BLaER1 treated with 17β-estradiol and CSF1 and Interleukin-3, amounts not matched to agents 10 nM and 100 nM (cell line): ENCODE measurements around the gene FOXJ3.

Experiments used
- H3K27ac ChIP-seq, 11 experiments: shearing (Covaris generic); formaldehyde crosslinking; 2 replicates each; pipeline ENCODE4 v1.8.1; 2022
- H3K27me3 ChIP-seq, 11 experiments: shearing (Covaris generic); formaldehyde crosslinking; 2 replicates each; pipeline ENCODE4 v1.8.1; 2022
- H3K36me3 ChIP-seq, 11 experiments: shearing (Covaris generic); formaldehyde crosslinking; 2 replicates each; pipeline ENCODE4 v1.8.1; 2022
- H3K4me1 ChIP-seq, 10 experiments: shearing (Covaris generic); formaldehyde crosslinking; 2 replicates each; pipeline ENCODE4 v1.8.1; 2022
- H3K4me2 ChIP-seq, 11 experiments: shearing (Covaris generic); formaldehyde crosslinking; 2 replicates each; pipeline ENCODE4 v1.8.1; 2022
- H3K4me3 ChIP-seq, 10 experiments: shearing (Covaris generic); formaldehyde crosslinking; 2 replicates each; pipeline ENCODE4 v1.8.1; 2022
- H3K9ac ChIP-seq, 11 experiments: shearing (Covaris generic); formaldehyde crosslinking; 2 replicates each; pipeline ENCODE4 v1.8.1; 2022
- H3K9me3 ChIP-seq, 11 experiments: shearing (Covaris generic); formaldehyde crosslinking; replicated peaks in 1 of 11; 2 replicates each; pipeline ENCODE4 v1.8.1; 2022
- H4K20me1 ChIP-seq, 11 experiments: shearing (Covaris generic); formaldehyde crosslinking; 2 replicates each; pipeline ENCODE4 v1.8.1; 2022
- Cebpa-rat ChIP-seq, 11 experiments: shearing (Covaris generic); IDR thresholded peaks; 2 replicates each; pipeline ENCODE4 v1.8.1; 2022

The FOXJ3 gene

GRCh38 chr1:42165511-42166210 lies 169.4 kb downstream of the FOXJ3 start:
- Histone ChIP-seq H3K27me3 (no peaks in the 10 kb centered on the region), H3K4me2 (no peak overlapping the region), H3K36me3 (no peaks in the 10 kb centered on the region), H3K4me3 (no peak overlapping the region), H3K4me1 (peaks cover 0 to 28% (median 10%) of the 10 kb centered on the region in 10 experiments; a peak in 14 of 20 replicates), H3K27ac (no peak overlapping the region), H4K20me1 (no peaks in the 10 kb centered on the region; a peak in 1 of 22 replicates), H3K9me3 (peaks cover 7 to 13% (median 10%) of the 10 kb centered on the region in 11 experiments), H3K9ac (no peak overlapping the region)
- no peak for TF ChIP-seq Cebpa-rat (IDR thresholded peaks at IDR 0.05)

GRCh38 chr1:42164551-42165420 lies 170.2 kb downstream of the FOXJ3 start, which contains the start of gene GUCA2A:
TSS of gene GUCA2A (minus strand) at chr1:42164745. CDS start at chr1:42164712, 33 bp downstream.
- no peak within 1 kb of the TSS for H3K4me3 ChIP-seq
- H3K4me2 ChIP-seq, result no peak within 1 kb of the TSS

DNA sequence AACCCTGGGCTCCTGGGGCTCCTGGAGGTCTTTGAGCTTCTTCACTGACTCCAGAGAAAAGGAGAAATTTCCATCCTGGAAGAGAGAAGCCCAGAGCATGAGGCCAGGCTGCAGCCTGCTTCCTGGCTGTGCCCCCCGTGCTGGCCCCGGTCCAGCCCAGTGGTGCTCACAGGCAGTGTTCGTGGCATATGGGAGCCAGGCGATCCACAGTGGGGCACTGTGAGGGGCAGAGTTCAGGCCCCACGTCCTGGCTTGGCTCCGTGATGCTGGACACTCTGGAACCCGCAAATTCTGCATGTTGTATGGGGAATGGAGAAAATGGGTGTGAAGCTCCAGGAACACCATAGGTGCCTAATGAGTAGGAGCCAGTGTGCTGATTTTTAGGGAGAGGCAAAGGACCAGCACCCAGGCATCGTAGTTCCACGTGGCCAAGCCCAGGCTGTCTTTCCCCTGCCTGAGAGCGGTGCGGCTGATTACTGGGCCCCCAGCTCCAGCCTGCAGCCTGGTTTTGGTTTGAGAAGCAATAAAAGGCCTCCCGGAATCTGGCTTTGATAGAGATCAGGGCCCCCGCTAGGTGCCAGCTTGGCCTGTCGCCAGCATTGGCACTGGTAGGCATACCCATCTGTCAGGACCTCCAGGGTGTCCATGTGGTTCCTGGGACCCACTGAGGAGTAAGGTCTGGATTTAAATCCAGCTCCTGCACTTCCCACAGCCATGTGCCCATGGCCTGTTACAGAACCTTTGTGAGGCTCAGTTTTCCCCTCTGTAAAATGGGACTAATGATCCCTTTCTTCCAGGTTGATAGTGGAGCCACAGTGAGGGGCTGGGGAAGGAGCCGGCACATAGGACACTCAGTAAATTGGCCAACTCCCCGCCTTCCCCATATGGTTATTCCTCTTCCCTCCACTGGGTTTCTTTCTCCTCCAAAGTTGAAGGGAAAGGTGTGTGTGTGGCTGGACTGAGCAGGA lies 171.2 kb downstream of the FOXJ3 start:
- no peaks in the 10 kb centered on the region for H3K27me3 ChIP-seq
- H3K36me3 ChIP-seq, result no peaks in the 10 kb centered on the region
- H4K20me1 ChIP-seq, result no peaks in the 10 kb centered on the region
- peaks cover 12 to 17% (median 15%) of the 10 kb centered on the region in 11 experiments for H3K9me3 ChIP-seq
- H3K4me1 ChIP-seq, result peaks cover 0 to 27% (median 9%) of the 10 kb centered on the region in 10 experiments; a peak in 12 of 20 replicates
- H3K4me3 ChIP-seq, result no peak overlapping the region
- TF ChIP-seq Cebpa-rat (IDR thresholded peaks at IDR 0.05), result no peak
- H3K9ac ChIP-seq, result no peak overlapping the region
- no peak overlapping the region for H3K4me2 ChIP-seq
- no peak overlapping the region for H3K27ac ChIP-seq

More at GRCh38 chr1:42164551-42165420, 170.2 kb downstream of the FOXJ3 start, which contains the start of gene GUCA2A:
- H3K9ac ChIP-seq, result no peak within 1 kb of the TSS
- H4K20me1 ChIP-seq, result no peaks in the 10 kb centered on the region
- H3K4me1 ChIP-seq, result peaks cover 0 to 27% (median 9%) of the 10 kb centered on the region in 10 experiments; a peak in 12 of 20 replicates
- H3K36me3 ChIP-seq, result no peaks in the 10 kb centered on the region
- no peak within 1 kb of the TSS for H3K27ac ChIP-seq
- H3K9me3 ChIP-seq, result peaks cover 11 to 17% (median 15%) of the 10 kb centered on the region in 11 experiments
- no peaks in the 10 kb centered on the region for H3K27me3 ChIP-seq
- no peak for TF ChIP-seq Cebpa-rat (IDR thresholded peaks at IDR 0.05)

- Histone ChIP-seq H3K4me2 (no peak overlapping the region), H3K4me1 (peaks cover 0 to 21% (median 7%) of the 10 kb centered on the region in 10 experiments; a peak in 12 of 20 replicates), H3K9ac (no peak overlapping the region), H3K36me3 (no peaks in the 10 kb centered on the region), H3K4me3 (no peak overlapping the region), H3K27ac (no peak overlapping the region), H3K9me3 (peaks cover 12 to 17% (median 15%) of the 10 kb centered on the region in 11 experiments), H3K27me3 (no peaks in the 10 kb centered on the region), H4K20me1 (no peaks in the 10 kb centered on the region)
- no peak for TF ChIP-seq Cebpa-rat (IDR thresholded peaks at IDR 0.05)
Observed at GRCh38 chr1:42163114-42163513, 171.9 kb downstream of the FOXJ3 start.

- Histone ChIP-seq H4K20me1 (no peaks in the 10 kb centered on the region), H3K36me3 (no peaks in the 10 kb centered on the region), H3K27me3 (no peaks in the 10 kb centered on the region), H3K9me3 (peaks cover 12 to 17% (median 15%) of the 10 kb centered on the region in 11 experiments), H3K27ac (no peak overlapping the region), H3K9ac (no peak overlapping the region), H3K4me1 (peaks cover 0 to 18% (median 7%) of the 10 kb centered on the region in 10 experiments; a peak in 9 of 20 replicates), H3K4me2 (peak overlapping the region in 3 of 11 experiments; percentile 2 to 21 (median 15); a peak in 2 of 22 replicates), H3K4me3 (no peak overlapping the region)
- no peak for TF ChIP-seq Cebpa-rat (IDR thresholded peaks at IDR 0.05)
Observed at GRCh38 chr1:42162181-42162580, 172.9 kb downstream of the FOXJ3 start.

- no peak for TF ChIP-seq Cebpa-rat (IDR thresholded peaks at IDR 0.05)
- H4K20me1 ChIP-seq, result no peaks in the 10 kb centered on the region
- H3K9me3 ChIP-seq, result peaks cover 12 to 17% (median 15%) of the 10 kb centered on the region in 11 experiments
- peaks cover 0 to 12% (median 0%) of the 10 kb centered on the region in 10 experiments; a peak in 7 of 20 replicates for H3K4me1 ChIP-seq
- H3K4me2 ChIP-seq, result no peak overlapping the region
- H3K27ac ChIP-seq, result no peak overlapping the region
- no peak overlapping the region for H3K4me3 ChIP-seq
- no peak overlapping the region for H3K9ac ChIP-seq
- H3K36me3 ChIP-seq, result no peaks in the 10 kb centered on the region
- no peaks in the 10 kb centered on the region for H3K27me3 ChIP-seq
Observed at GRCh38 chr1:42158189-42158588, 176.8 kb downstream of the FOXJ3 start.

GRCh38 chr1:42157667-42158066 lies 177.4 kb downstream of the FOXJ3 start:
- Histone ChIP-seq H3K36me3 (no peaks in the 10 kb centered on the region), H3K27ac (no peak overlapping the region), H3K4me3 (no peak overlapping the region), H3K4me1 (peaks cover 0 to 12% (median 0%) of the 10 kb centered on the region in 10 experiments; a peak in 7 of 20 replicates), H4K20me1 (no peaks in the 10 kb centered on the region), H3K27me3 (no peaks in the 10 kb centered on the region), H3K9me3 (peaks cover 12 to 17% (median 15%) of the 10 kb centered on the region in 11 experiments), H3K4me2 (no peak overlapping the region), H3K9ac (no peak overlapping the region)
- no peak for TF ChIP-seq Cebpa-rat (IDR thresholded peaks at IDR 0.05)

DNA sequence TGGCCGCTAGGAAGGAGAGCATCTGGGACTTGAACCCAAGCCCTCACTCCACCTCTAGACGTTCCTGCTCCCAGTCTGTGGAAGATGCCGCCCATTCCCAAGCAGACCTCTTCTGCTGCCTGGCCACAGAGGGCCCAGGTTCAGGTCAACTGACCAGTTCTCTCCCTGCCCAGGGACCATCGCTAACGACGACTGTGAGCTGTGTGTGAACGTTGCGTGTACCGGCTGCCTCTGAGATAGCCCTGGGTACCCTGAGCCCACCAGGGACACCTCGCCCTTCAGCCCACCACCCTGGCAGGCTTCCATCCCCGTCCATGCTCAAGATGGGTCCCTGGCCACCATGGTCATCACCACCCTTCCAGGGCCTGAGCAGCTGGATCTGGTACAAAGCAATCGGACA lies 179.7 kb downstream of the FOXJ3 start:
- Histone ChIP-seq H3K4me1 (0 out of 20 replicates have a peak, but pooled peaks cover 0 to 4% (median 0%) of the 10 kb centered on the region in 10 experiments), H3K27me3 (no peaks in the 10 kb centered on the region), H4K20me1 (no peaks in the 10 kb centered on the region), H3K36me3 (no peaks in the 10 kb centered on the region), H3K9ac (no peak overlapping the region), H3K4me2 (no peak overlapping the region), H3K27ac (no peak overlapping the region), H3K4me3 (no peak overlapping the region), H3K9me3 (peaks cover 1 to 5% (median 2%) of the 10 kb centered on the region in 11 experiments; a peak in 19 of 22 replicates)
- TF ChIP-seq Cebpa-rat (IDR thresholded peaks at IDR 0.05), result no peak
